Spleen (tissue), 7 donors: Measurements from ENCODE around the gene BRSK2.

ENCODE experiments used
- POLR2A ChIP-seq, 3 donors: fragments of 450-650 bp; IDR thresholded peaks; one replicate each; pipeline ENCODE4 v1.5.1; 2017; ENCODE audit warnings: antibody characterized with exemption in 3 of 3, mild to moderate bottlenecking in 1 of 3
- TF ChIP-seq, protein P1 (sequence below), 11 experiments: fragments of 200-600 bp in 7 of 11; fragments of 450-650 bp in 4 of 11; sonication (generic) in 4 of 11; IDR thresholded peaks in 8 of 11; conservative IDR thresholded peaks in 3 of 11; 1 replicate in 7 of 11; 2 replicates in 4 of 11; pipeline versions ENCODE4 v1.4.0 to v1.8.0; 2016 to 2021; ENCODE audit warnings: antibody characterized with exemption in 11 of 11, inconsistent platforms in 4 of 11, mild to moderate bottlenecking in 1 of 11
- donor health status: DM: no; HTN: no; CAD: no; lungs with moderate emphysema.
- donor health status: DM: no; HTN: no; CAD: no.
- donor health status: DM: no; HTN: no; CAD: no.

- TF ChIP-seq POLR2A (IDR thresholded peaks at IDR 0.05), result no peak
- TF ChIP-seq, protein P1, sequence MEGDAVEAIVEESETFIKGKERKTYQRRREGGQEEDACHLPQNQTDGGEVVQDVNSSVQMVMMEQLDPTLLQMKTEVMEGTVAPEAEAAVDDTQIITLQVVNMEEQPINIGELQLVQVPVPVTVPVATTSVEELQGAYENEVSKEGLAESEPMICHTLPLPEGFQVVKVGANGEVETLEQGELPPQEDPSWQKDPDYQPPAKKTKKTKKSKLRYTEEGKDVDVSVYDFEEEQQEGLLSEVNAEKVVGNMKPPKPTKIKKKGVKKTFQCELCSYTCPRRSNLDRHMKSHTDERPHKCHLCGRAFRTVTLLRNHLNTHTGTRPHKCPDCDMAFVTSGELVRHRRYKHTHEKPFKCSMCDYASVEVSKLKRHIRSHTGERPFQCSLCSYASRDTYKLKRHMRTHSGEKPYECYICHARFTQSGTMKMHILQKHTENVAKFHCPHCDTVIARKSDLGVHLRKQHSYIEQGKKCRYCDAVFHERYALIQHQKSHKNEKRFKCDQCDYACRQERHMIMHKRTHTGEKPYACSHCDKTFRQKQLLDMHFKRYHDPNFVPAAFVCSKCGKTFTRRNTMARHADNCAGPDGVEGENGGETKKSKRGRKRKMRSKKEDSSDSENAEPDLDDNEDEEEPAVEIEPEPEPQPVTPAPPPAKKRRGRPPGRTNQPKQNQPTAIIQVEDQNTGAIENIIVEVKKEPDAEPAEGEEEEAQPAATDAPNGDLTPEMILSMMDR (IDR thresholded peaks at IDR 0.05 in 8 of 11, conservative IDR thresholded peaks at IDR 0.05 in 3 of 11), result no peak
Observed at GRCh38 chr11:1436468-1437039, 46.8 kb downstream of the BRSK2 start.
